ENCODE results near the gene SPATA2L. TPM values are rescaled to one million over a fixed set of nuclear protein-coding genes. Genes with fewer than 3 reads are reported as not detected.

SPATA2L gene
- total and polyA plus RNA-seq, 2 of the 13 experiments (the other 11 are each of a cell fraction or from before 2014, with no cell fraction given): 9.1 to 20.7 TPM

GRCh38 chr16:89720551-89720812, 19.0 kb upstream of the SPATA2L start (continued):
- TF ChIP-seq ZNF407 (CRISPR knock-in tag; IDR thresholded peaks at IDR 0.05; ENCODE audit: not compliant biosample characterization): no peak
- TF ChIP-seq ZNF143 (CRISPR knock-in tag; IDR thresholded peaks at IDR 0.05): no peak
- TF ChIP-seq MEIS1 (CRISPR knock-in tag; IDR thresholded peaks at IDR 0.05; ENCODE audit: borderline replicate concordance): no peak
- peak; percentile 36 for TF ChIP-seq MXD1 (CRISPR knock-in tag; IDR thresholded peaks at IDR 0.05)
- TF ChIP-seq NFE2L2 (IDR thresholded peaks at IDR 0.05; ENCODE audit: low read length): no peak
- peak; percentile 12; the same call in 1 of the 2 replicates for TF ChIP-seq DRAP1 (CRISPR knock-in tag; IDR thresholded peaks at IDR 0.05)
- no peak for TF ChIP-seq FUBP1 (CRISPR knock-in tag; IDR thresholded peaks at IDR 0.05; ENCODE audit: borderline replicate concordance)
- peak; percentile 87; the same call in 1 of the 2 replicates for TF ChIP-seq ARID2 (CRISPR knock-in tag; IDR thresholded peaks at IDR 0.05; ENCODE audit: borderline replicate concordance)
- TF ChIP-seq PRMT3 (CRISPR knock-in tag; IDR thresholded peaks at IDR 0.05; ENCODE audit: borderline replicate concordance, low read depth): no peak
- TF ChIP-seq ZNF441 (CRISPR knock-in tag; IDR thresholded peaks at IDR 0.05; ENCODE audit: borderline replicate concordance): peak; percentile 51; the same call in 1 of the 2 replicates
- TF ChIP-seq ZFP41 (CRISPR knock-in tag; IDR thresholded peaks at IDR 0.05; ENCODE audit: borderline replicate concordance): no peak
- no peak; the same call in 1 of the 2 replicates for TF ChIP-seq ZNF44 (CRISPR knock-in tag; IDR thresholded peaks at IDR 0.05)
- TF ChIP-seq ARHGAP35 (CRISPR knock-in tag; IDR thresholded peaks at IDR 0.05; ENCODE audit: borderline replicate concordance): no peak
- TF ChIP-seq RFX1 (IDR thresholded peaks at IDR 0.05): no peak
- no peak for TF ChIP-seq ZNF335 (CRISPR knock-in tag; IDR thresholded peaks at IDR 0.05)
- no peak for TF ChIP-seq CREB1 (IDR thresholded peaks at IDR 0.05)
- no peak for TF ChIP-seq CREB1 (CRISPR knock-in tag; IDR thresholded peaks at IDR 0.05)
- no peak for TF ChIP-seq BCL6 (CRISPR knock-in tag; IDR thresholded peaks at IDR 0.05)
- no peak for TF ChIP-seq MLLT10 (CRISPR knock-in tag; IDR thresholded peaks at IDR 0.05)
- 0 out of 2 replicates have a peak, but pooled peaks have one; percentile 25 for TF ChIP-seq ZGPAT (CRISPR knock-in tag; IDR thresholded peaks at IDR 0.05)
